GM10266 (cell line): ENCODE measurements around the gene YOD1.

Experiments
- DNase-seq: peaks from one replicate; pipeline ENCODE4 v3.0.0; 2012; ENCODE audit errors: extremely low spot score
- CTCF ChIP-seq: IDR thresholded peaks from 2 replicates; pipeline ENCODE4 v1.5.1; 2012; ENCODE audit warnings: mild to moderate bottlenecking, low read depth; ENCODE audit not compliant: control insufficient read depth, insufficient read depth; ENCODE audit errors: missing control alignments

The YOD1 gene

GRCh38 chr1:207063014-207063413 lies 12.0 kb upstream of the YOD1 start:
- TF ChIP-seq CTCF = no peak
- no peak for DNase-seq

- TF ChIP-seq CTCF = no peak
- no peak for DNase-seq
These were observed 11.1 kb upstream of the YOD1 start for GRCh38 chr1:207062058-207062457.

- no peak for TF ChIP-seq CTCF
- no peak for DNase-seq
These were observed 9.6 kb upstream of the YOD1 start for GRCh38 chr1:207060596-207060995.

- no peak for TF ChIP-seq CTCF
- no peak for DNase-seq
These were observed 8.9 kb upstream of the YOD1 start for GRCh38 chr1:207059881-207060280.

GRCh38 chr1:207058878-207059867 lies 8.2 kb upstream of the YOD1 start:
- no peak for TF ChIP-seq CTCF
- no peak for DNase-seq

GRCh38 chr1:207058252-207058651 lies 7.2 kb upstream of the YOD1 start:
- DNase-seq = no peak
- no peak for TF ChIP-seq CTCF

GRCh38 chr1:207056673-207057072 lies 5.7 kb upstream of the YOD1 start:
- DNase-seq = no peak
- TF ChIP-seq CTCF = no peak
